GM21526 (cell line): Measurements from ENCODE around the gene SVIL.
"Not testable (repeated sequence)": the region's sequence is repeated elsewhere in the genome, so short reads cannot be mapped to it uniquely, and the experiment has no call there.

ENCODE experiments used
- ATAC-seq: cut with Tn5 transposase; IDR thresholded peaks from one replicate; pipeline ENCODE4 v1.9.1; 2021; ENCODE audit warnings: moderate library complexity; ENCODE audit not compliant: unreplicated experiment, low FRiP score

SVIL gene

GRCh38 chr10:29582769-29583168, 52.0 kb downstream of the SVIL start:
- not testable (repeated sequence) for ATAC-seq

- ATAC-seq, result no peak
These were observed 55.3 kb downstream of the SVIL start for GRCh38 chr10:29579455-29579970.

DNA sequence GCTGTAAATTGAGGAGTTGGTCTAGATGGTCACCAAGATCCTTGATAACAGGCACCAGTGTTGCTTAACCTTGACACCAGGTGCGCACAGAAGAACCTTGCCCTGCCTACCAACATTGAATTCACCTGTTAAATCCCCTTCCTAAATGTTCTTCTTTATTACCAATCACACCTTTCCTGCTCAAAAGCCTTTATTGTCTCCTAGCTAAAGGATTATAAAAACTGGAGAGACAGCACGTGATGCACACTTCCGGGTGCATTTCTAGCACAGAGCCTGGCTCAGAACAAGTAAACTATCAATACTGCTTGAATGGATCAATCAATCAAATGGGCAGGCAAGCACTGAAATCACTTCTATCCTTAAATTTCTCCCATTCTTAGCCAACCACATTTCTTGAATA, 56.3 kb downstream of the SVIL start:
- no peak for ATAC-seq

DNA sequence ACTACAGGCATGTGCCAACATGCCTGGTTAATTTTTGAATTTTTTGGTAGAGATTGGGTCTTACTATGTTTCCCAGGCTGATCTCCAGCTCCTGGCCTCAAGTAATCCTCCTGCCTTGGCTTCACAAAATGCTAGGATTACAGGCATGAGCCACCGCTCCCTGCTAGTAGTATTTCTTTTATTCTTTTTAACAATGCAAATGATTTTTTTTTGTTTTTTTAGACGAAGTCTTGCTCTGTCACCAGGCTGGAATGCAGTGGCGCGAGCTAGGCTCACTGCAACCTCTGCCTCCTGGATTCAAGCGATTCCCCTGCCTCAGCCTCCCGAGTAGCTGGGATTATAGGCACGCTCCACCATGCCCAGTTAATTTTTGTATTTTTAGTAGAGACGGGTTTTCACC, 58.1 kb downstream of the SVIL start:
- no peak for ATAC-seq

DNA sequence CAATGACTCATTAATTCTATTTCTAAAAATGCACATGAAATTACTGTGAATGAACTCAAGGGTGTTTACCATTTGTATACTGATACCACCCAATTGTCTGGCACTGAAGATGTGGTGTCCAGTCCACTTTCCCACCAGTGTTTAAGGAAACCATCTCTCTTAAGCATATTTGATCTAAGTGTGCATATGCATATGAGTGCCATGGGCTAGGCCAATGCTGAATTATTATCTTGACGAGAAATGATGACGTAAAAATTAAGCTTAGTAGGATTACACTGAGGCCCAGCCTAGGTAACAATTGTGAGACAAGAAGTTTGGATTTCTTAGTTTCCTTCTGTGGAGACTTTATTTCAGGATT, 59.7 kb downstream of the SVIL start:
- ATAC-seq, result no peak

DNA sequence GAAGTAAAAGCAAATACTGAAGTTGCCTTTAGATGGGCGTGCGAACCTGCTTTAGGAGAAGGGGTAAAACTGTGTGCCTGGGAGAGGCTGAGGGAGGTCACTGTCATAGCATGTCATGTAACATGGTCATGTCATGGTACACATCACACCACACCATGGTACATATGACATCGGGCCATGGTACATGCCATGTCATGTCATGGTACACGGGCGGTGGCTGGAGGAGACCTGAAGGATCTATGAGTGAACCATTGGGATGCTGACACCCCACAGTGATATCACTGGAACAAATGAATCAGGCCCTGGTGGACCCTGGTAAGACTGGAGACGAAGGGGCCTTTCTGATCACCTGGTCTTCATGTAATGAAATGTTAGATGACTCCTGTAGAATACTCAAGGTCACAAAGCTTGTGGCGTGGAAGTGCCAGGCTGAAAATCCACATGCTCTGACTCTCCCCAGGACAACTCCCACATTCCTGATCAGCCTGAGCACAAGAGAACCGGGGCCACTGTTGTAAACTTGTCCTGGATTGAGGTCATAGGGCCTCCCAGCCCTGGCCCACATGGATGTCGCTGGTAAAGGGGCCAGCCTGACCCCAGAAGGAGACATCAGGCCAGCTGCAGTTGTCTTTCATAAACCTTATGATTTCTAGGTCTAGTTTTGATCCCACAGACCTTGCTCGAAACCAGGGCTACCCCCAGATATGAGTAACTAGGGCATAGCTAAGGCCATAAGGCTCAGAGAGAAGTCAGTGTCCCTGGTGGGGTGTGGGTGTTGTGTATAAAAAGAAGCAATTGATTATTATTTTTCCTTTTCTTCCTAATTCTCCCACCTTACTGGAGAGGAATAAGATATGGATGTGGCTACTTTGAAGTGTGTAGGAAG, 60.3 kb downstream of the SVIL start:
- ATAC-seq, result not testable (repeated sequence)

- not testable (repeated sequence) for ATAC-seq
These were observed 64.5 kb downstream of the SVIL start for GRCh38 chr10:29570248-29570647.

DNA sequence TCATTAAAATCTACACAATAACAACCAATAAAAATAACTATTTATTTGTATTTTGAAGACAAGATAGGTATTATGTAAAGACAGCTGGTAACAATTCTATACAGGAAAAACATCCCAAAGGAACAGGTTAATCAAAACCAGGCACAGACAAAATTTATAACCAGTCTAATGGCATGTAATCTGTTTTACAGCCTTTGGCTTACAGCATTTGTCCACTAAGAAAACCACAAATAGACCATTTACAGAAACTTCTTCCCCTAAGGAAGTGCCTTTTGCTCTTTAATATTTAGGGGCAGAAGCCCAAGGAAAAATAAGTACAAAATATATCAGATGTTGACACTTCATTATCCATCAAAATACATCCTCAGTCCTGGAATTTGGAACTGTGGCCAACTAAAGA, 65.0 kb downstream of the SVIL start:
- ATAC-seq, result no peak

- ATAC-seq, result no peak
These were observed 67.8 kb downstream of the SVIL start for GRCh38 chr10:29567003-29567402.

- ATAC-seq, result not testable (repeated sequence)
These were observed 68.6 kb downstream of the SVIL start for GRCh38 chr10:29566209-29566608.

- no peak for ATAC-seq
These were observed 71.2 kb downstream of the SVIL start for GRCh38 chr10:29563420-29564035.

DNA sequence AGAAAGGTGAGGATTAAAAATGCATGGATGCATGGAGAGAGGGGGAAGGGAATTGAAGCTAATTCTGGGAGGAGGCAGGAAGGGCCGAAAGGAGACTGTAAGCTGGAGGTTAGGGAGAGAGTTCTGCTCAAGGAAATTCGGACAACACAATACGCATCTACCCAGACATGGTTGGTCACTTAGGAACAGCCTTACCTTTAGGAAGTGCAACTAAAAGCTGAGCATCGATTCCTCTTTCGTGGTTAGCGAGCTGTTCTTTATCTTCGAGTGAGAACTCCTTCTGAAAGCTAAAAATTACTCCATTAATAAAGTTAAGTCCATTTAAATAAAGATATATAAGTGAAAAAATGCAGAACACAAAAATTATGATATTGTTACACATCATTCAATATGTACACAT, 71.8 kb downstream of the SVIL start:
- ATAC-seq, result peak; percentile 74

DNA sequence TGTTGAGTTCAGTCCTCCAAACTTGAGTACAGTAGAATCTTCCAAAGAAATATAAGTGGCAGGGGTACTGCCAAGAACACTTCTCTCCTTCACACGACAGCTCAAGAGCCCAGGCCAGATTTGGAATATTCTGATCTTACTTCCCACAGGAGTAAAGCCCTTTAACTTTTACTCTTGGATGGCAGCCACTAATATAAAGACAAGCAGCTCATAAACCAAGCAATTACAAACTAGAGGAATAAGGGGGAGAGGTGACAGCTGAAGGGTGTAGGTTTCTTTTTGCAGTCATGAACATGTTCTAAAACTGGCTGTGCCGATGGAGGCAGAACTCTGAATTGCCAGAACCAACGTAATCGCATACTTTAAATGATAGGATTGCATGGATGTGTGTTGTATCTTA, 74.8 kb downstream of the SVIL start:
- ATAC-seq, result no peak

GRCh38 chr10:29557665-29558064, 77.1 kb downstream of the SVIL start:
- no peak for ATAC-seq

DNA sequence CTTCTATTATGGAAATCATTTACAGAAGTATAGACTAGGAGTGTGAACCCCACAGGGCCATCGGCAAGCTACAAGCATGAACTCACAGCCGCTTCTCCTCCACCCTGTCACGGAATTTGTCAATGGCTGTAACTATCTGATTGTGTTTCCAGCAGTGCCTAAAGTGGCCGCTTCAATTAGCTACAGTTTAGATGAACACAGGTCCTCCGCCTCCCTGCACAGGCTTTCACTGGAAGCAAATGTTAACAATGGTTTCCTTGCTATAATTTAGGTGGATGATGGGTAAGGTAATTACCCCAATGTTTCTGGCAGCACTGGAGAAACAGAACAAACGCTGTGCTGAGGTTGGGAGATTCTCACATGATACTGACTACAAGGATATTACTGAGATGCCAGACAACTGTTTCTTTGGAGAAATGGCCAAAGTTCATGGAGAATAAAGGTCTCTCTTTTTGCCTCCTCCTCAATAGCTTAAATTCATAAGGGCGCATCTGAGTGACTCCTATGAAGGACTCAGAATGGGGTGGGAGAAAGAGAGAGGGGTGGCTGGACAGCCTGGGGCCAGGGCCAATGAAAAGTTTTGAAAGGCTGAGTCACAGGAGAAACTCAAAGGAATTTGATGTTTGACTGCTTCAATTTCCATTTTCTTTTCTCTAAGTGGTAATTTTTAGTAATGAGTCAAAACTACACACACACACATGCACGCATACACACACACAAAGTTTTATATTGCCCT, 78.9 kb downstream of the SVIL start:
- ATAC-seq, result no peak

- ATAC-seq, result no peak
These were observed 79.6 kb downstream of the SVIL start for GRCh38 chr10:29555091-29555745.

- no peak for ATAC-seq
These were observed 80.1 kb downstream of the SVIL start for GRCh38 chr10:29554660-29555059.

DNA sequence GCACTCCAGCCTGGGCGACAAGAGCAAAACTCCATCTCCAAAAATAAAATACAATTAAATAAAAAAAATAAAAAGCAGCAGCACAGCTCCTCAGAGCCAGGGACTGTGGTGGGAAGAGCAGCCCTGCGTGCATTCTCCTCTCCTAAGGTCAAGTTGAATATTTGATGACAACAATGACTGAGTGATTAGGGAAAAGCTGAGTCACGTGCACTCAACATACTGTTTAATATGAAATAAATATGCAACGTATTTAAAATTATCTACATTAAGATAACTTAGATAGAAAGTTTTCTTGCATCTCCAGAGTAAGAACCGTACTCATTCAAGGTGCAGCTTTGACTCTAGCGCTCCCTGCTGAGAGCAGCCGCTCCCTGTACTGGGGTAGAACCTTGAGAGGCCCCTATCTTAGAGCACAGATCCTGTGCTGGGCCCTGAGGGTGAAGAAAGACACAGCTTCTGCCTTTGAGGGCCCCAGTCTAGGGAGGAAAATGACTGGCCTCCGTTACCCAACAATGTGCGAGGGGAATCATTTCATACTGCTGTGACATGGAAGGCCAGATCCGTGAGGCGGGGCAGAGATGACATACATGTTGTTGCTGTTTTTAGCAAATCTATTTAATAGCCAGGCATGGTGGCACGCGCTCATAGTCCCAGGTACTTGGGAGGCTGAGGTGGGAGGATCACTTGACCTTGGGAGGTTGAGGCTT, 81.1 kb downstream of the SVIL start:
- no peak for ATAC-seq

DNA sequence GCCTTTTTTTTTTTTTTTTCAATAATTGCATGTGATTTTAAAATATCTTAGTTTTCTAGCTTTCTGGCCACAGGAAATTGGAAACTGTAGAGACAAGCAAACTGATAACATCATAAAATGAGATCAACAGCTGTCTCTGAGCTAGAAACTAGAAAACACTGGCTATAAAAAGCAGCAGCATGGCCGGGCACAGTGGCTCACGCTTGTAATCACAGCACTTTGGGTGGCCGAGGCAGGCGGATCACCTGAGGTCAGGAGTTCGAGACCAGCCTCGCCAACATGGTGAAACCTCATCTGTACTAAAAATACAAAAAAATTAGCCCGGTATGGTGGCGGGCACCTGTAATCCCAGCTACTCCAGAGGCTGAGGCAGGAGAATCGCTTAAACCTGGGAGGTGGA, 81.7 kb downstream of the SVIL start:
- ATAC-seq, result not testable (repeated sequence)

GRCh38 chr10:29549493-29549892, 85.3 kb downstream of the SVIL start:
- not testable (repeated sequence) for ATAC-seq
